ENCODE data around the gene FAM185A.
"Not testable (repeated sequence)": the region's sequence is repeated elsewhere in the genome, so short reads cannot be mapped to it uniquely, and the experiment has no call there.

The FAM185A gene

GRCh38 chr7:102780926-102781325 is 32.1 kb downstream of the FAM185A start:
- DNase-seq: not testable (repeated sequence)

DNA sequence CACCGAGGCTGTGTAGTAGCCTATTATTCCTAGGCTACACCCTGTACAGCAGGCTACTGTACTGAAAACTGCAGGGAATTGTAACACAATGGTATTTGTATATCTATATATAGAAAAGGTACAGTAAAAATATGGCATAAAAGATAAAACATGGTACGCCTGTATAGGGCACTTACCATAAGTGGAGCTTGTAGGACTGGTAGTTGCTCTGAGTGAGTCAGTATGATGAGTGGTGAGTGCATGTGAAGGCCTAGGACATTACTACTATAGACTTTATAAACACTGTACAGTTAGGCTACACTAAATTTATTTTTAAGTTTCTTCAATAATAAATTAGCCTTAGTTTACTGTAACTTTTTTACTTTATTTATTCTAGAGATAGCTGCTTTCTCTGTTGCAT is 40.0 kb downstream of the FAM185A start:
- not testable (repeated sequence) for DNase-seq

GRCh38 chr7:102790364-102791100 is 41.7 kb downstream of the FAM185A start:
- DNase-seq: not testable (repeated sequence)

- DNase-seq: not testable (repeated sequence)
Measured at GRCh38 chr7:102791367-102791766, 42.6 kb downstream of the FAM185A start.

DNA sequence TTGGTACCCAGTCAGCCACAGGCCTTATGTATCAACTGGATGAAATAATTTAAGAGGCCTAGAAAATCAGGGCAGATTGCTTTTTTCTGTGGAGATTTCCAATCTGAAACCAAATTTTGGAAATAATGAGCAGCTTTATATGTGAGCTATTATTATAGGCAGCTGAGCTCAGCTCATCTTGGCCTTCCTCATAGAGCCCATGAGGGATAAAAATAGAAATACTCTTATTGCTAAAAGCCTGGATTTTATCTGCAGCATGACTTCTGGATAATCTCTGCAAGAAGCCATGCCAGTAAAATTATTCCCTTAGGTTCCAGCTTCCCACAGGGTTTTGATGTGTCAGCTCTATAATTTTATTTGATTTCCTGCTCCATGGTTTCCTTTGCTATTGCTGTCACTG is 43.0 kb downstream of the FAM185A start:
- DNase-seq: not testable (repeated sequence)

DNA sequence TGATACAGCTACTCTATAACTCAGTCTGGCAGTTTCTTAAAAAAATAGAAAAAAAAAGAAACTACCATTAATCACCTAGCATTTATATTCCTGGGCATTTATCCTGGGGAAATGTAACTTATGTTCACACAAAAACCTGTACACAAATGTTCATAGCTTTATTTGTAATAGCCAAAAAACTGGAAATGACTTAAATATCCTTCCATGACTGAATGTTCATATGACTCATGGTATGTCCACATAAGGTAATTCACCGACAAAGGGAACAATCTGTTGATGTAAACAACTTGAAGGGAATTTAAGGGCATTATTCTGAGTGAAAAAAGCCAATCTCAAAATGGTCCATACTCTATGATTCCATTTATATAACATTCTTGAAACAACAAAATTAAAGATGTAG is 45.8 kb downstream of the FAM185A start:
- DNase-seq: not testable (repeated sequence)

GRCh38 chr7:102795987-102796595 is 47.3 kb downstream of the FAM185A start:
- not testable (repeated sequence) for DNase-seq

DNA sequence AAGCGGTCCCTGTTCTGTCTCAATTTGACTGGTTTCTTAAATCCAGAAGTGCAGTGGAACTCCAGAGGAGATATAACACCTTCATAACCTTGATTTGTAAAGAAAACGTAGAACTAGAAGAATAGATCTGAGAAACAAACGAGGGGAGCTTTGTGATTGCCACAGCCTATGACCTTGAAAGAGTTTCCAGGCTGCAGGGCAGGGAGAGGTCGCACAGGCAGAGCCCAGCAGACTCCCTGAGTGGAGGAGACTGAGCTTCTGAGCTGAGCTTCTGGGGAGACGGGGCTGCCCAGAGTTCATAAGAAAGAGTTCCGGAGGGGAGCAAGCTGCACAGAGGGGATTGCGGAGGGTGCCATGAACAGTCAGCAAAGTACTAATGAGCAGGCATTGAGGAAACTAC is 57.8 kb downstream of the FAM185A start:
- DNase-seq: no peak

DNA sequence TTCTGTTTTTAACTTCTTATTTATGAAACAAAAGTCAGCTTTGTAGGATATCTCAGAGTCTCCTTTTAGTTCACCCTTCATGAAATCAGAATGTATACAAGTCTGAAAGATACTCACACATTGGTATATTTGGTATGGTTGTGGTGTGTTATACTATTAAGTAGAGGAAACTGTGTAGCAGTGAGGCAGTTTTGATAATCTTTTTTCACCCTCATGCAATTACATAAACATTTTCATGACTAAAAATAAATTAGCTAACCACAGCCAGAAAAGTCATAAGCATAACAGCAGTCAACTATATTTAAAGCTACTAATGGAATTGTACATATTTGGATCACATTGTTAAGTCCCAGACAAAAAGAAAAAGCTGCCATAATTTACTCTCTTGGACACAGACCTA is 62.1 kb downstream of the FAM185A start:
- no peak for DNase-seq

- no peak for DNase-seq
Measured at GRCh38 chr7:102811942-102812678, 63.3 kb downstream of the FAM185A start.

GRCh38 chr7:102813191-102814024 is 64.6 kb downstream of the FAM185A start:
- no peak for DNase-seq

DNA sequence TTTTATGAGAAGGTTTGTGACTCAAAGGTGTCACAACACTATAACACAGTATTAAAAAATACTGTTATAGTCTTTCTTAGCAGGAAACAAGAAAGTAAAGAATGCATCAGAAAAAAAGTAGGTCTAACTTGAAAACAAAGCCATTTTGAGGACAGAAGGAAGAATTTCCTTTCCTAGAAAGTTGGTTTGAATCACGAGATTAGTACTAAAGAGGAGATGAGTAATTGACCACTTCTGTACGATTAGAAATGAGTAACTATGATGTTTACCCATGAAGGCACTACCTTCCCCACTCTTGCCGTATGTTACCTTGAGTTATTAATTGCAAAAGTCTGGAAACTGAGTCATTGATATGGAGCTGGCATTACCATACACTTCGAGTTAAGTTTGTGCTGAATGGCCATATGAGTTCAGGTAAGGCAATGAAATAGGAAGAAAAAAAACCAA is 65.2 kb downstream of the FAM185A start:
- peak; percentile 68 for DNase-seq

DNA sequence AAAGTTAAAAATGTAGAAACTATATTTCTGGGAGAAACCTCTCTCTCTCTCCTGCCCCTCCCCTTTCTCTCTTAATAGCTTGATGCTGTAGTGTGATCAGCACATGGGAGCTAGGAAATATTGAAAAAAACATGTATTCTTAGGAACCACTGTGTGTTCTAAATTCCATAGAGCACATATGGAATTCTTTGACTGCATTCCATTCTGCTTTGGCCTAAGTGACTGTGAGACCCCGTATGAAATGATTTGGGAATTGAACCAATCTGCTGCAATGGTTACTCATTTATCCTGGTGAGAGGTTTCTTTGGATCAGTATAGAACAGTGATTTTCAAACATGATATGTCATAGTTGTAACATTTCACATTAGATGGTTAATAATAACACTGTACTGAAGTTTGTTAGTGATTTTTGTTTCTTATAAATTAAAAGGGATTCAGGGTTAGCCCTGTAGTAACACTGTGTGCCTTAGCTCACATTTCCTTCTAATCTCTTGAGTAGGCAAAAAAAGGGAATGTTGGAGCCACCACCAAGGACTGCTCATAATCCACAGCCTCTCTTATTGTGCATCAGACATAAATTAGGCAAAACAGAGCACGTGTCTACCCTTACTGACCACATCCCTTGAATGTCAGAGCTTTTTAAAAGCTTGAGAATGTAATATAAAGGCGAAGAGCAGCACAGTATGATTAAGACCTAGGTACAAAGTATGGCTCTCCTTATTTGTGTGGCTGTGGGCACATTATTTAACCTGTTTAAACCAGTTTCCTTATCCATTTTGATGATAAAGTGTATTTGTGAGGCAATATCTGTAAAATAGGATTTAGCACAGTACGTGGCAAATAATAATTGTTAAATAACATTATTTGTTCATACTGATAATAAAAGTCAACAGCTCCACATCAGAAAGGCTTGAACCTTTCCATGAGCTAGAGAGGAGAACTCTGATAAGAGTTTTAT is 69.1 kb downstream of the FAM185A start:
- DNase-seq: no peak

DNA sequence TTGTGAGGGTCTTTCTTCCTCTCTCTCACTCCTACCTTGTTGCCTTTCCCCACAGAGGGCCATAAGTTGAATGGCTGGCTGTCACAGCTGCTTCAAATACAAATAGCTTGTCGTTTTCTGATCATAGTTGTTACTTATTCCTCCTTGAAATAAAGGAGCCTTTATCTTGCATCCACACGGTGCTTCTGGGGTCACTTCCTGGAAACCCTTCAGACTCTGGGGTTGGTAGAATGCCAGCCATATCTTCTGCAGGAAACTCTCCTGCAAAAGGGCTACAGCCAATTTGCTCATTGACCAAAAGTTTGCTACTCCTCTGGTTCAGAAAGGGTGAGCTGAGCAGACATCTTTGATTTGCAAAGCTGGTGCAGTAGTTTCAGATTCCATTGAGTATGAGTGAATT is 70.4 kb downstream of the FAM185A start:
- no peak for DNase-seq

GRCh38 chr7:102821994-102822747 is 73.4 kb downstream of the FAM185A start:
- DNase-seq: no peak

- DNase-seq: no peak
Measured at GRCh38 chr7:102823390-102824119, 74.8 kb downstream of the FAM185A start.

GRCh38 chr7:102828286-102828685 is 79.5 kb downstream of the FAM185A start:
- no peak for DNase-seq

GRCh38 chr7:102829075-102829474 is 80.3 kb downstream of the FAM185A start:
- DNase-seq: no peak

DNA sequence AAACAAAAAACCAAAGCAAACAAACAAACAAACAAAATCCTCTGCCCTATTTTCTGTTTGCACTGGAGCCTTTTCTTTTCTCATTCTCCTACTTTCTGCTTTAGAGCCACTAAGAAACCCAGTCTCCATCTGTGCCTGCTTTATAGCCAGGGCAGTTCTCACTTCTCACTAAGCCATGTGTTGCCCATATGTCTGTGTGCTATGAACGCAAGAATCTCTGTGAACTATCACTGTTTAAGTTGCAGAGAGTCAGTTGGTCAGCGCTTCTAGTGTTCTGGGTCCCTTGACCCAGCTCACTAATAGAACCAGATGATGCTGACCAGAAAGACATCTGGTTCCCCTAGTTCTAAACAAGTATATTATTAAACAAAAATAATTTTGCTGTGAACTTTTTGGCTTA is 81.4 kb downstream of the FAM185A start:
- no peak for DNase-seq

GRCh38 chr7:102832674-102833073 is 83.9 kb downstream of the FAM185A start:
- no peak for DNase-seq

All from activated CD4-positive, alpha-beta T cell treated with anti-CD3 and anti-CD28 coated beads, Interleukin-2, amount 50 U/mL, for 16 hours (primary cell).